HK-2 (cell line): Measurements from ENCODE around the gene CDH3.

Source experiments
- DNase-seq: peaks from one replicate; pipeline ENCODE4 v3.0.0-alpha.2; 2018; ENCODE audit not compliant: unreplicated experiment

CDH3 gene

GRCh38 chr16:68651136-68651535 is 6.0 kb downstream of the CDH3 start:
- DNase-seq: no peak

- no peak for DNase-seq
Observed at GRCh38 chr16:68652659-68653058, 7.5 kb downstream of the CDH3 start.

GRCh38 chr16:68655806-68656205 is 10.7 kb downstream of the CDH3 start:
- no peak for DNase-seq

- no peak for DNase-seq
Observed at GRCh38 chr16:68656751-68657150, 11.6 kb downstream of the CDH3 start.

GRCh38 chr16:68658341-68658973 is 13.3 kb downstream of the CDH3 start:
- DNase-seq: peak; percentile 42

GRCh38 chr16:68658974-68659360 is 13.9 kb downstream of the CDH3 start:
- DNase-seq: no peak

GRCh38 chr16:68659412-68660358 is 14.6 kb downstream of the CDH3 start:
- no peak for DNase-seq

GRCh38 chr16:68660359-68660795 is 15.3 kb downstream of the CDH3 start:
- DNase-seq: no peak

- no peak for DNase-seq
Observed at GRCh38 chr16:68662035-68662434, 16.9 kb downstream of the CDH3 start.

GRCh38 chr16:68664297-68664696 is 19.2 kb downstream of the CDH3 start:
- DNase-seq: no peak

- DNase-seq: no peak
Observed at GRCh38 chr16:68665501-68665900, 20.4 kb downstream of the CDH3 start.

GRCh38 chr16:68668266-68668665 is 23.2 kb downstream of the CDH3 start:
- no peak for DNase-seq

- no peak for DNase-seq
Observed at GRCh38 chr16:68676113-68676860, 31.2 kb downstream of the CDH3 start.

GRCh38 chr16:68681038-68681437 is 35.9 kb downstream of the CDH3 start:
- no peak for DNase-seq

- no peak for DNase-seq
Observed at GRCh38 chr16:68685685-68686478, 40.8 kb downstream of the CDH3 start.

- no peak for DNase-seq
Observed at GRCh38 chr16:68686905-68687304, 41.8 kb downstream of the CDH3 start.

- no peak for DNase-seq
Observed at GRCh38 chr16:68689921-68690320, 44.8 kb downstream of the CDH3 start.

- no peak for DNase-seq
Observed at GRCh38 chr16:68695575-68695974, 50.5 kb downstream of the CDH3 start.

GRCh38 chr16:68696514-68696913 is 51.4 kb downstream of the CDH3 start:
- DNase-seq: no peak

- DNase-seq: no peak
Observed at GRCh38 chr16:68698091-68698490, 53.0 kb downstream of the CDH3 start.

- no peak for DNase-seq
Observed at GRCh38 chr16:68700120-68700519, 55.0 kb downstream of the CDH3 start.

GRCh38 chr16:68700831-68701230 is 55.7 kb downstream of the CDH3 start:
- DNase-seq: no peak
